Spleen (tissue), 7 donors: ENCODE measurements around the gene CCDC61.

Source experiments
- POLR2A ChIP-seq, 3 donors: fragments of 450-650 bp; IDR thresholded peaks; one replicate each; pipeline ENCODE4 v1.5.1; 2017; ENCODE audit warnings: antibody characterized with exemption in 3 of 3, mild to moderate bottlenecking in 1 of 3
- TF ChIP-seq, protein P1 (sequence below), 11 experiments: fragments of 200-600 bp in 7 of 11; fragments of 450-650 bp in 4 of 11; sonication (generic) in 4 of 11; IDR thresholded peaks in 8 of 11; conservative IDR thresholded peaks in 3 of 11; 1 replicate in 7 of 11; 2 replicates in 4 of 11; pipeline versions ENCODE4 v1.4.0 to v1.8.0; 2016 to 2021; ENCODE audit warnings: antibody characterized with exemption in 11 of 11, inconsistent platforms in 4 of 11, mild to moderate bottlenecking in 1 of 11
- donor health status: DM: no; HTN: no; CAD: no; lungs with moderate emphysema.
- donor health status: DM: no; HTN: no; CAD: no.
- donor health status: DM: no; HTN: no; CAD: no.

DNA sequence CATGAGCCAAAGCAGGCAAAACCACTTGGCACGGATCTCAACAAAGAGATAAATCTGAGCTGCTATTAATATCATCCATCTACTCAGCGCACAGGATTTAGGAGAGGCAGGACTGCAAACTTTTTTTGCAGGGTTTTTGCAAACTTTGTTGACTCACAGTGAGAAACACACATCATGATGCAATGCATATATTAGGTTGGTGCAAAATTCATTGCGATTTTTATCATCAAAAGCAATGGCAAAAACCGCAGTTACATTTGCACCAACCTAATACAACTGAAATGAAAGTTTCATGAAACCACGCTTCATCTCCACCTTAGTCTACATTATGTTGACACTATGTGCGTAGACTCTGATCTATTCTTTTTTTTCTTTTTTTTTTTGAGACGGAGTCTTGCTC lies 17.1 kb upstream of the CCDC61 start:
- TF ChIP-seq POLR2A (IDR thresholded peaks at IDR 0.05) = no peak
- TF ChIP-seq, protein P1, sequence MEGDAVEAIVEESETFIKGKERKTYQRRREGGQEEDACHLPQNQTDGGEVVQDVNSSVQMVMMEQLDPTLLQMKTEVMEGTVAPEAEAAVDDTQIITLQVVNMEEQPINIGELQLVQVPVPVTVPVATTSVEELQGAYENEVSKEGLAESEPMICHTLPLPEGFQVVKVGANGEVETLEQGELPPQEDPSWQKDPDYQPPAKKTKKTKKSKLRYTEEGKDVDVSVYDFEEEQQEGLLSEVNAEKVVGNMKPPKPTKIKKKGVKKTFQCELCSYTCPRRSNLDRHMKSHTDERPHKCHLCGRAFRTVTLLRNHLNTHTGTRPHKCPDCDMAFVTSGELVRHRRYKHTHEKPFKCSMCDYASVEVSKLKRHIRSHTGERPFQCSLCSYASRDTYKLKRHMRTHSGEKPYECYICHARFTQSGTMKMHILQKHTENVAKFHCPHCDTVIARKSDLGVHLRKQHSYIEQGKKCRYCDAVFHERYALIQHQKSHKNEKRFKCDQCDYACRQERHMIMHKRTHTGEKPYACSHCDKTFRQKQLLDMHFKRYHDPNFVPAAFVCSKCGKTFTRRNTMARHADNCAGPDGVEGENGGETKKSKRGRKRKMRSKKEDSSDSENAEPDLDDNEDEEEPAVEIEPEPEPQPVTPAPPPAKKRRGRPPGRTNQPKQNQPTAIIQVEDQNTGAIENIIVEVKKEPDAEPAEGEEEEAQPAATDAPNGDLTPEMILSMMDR (IDR thresholded peaks at IDR 0.05 in 8 of 11, conservative IDR thresholded peaks at IDR 0.05 in 3 of 11) = no peak
